CD4-positive, alpha-beta T cell (primary cell): ENCODE measurements around the gene GGTLC2. TPM values are rescaled to one million over a fixed set of nuclear protein-coding genes. Genes with fewer than 3 reads are reported as not detected.

Experiments used
- ATAC-seq: fragments of 200-7000 bp; cut with Tn5 transposase; one replicate; pipeline ENCODE4 v1.10.0; 2022; ENCODE audit warnings: mild to moderate bottlenecking; ENCODE audit not compliant: poor library complexity
- CTCF ChIA-PET: fragments of 350-600 bp; sonication (Branson Sonifier 250); formaldehyde crosslinking; loops from one replicate; lab custom pipeline; 2021; ENCODE audit warnings: antibody characterized with exemption, inconsistent platforms; lab: Charles Lee
- POLR2A ChIA-PET: fragments of 350-600 bp; sonication (Branson Sonifier 250); formaldehyde crosslinking; loops from one replicate; lab custom pipeline; 2021; ENCODE audit warnings: antibody characterized with exemption, inconsistent platforms; lab: Charles Lee
- DNase-seq, 14 experiments: peaks; one replicate each; pipeline ENCODE4 v3.0.0-alpha.2; 2013 to 2020; ENCODE audit warnings: mixed read lengths in 2 of 14
- H3K27ac ChIP-seq, 2 donors: one replicate each; pipeline versions ENCODE4 v1.5.1 to v1.7.0; 2013; ENCODE audit warnings: low read length in 2 of 2, low read depth in 1 of 2, mild to moderate bottlenecking in 1 of 2
- H3K27me3 ChIP-seq, 2 experiments: 1 replicate in 1 of 2; 2 replicates in 1 of 2; pipeline versions ENCODE4 v1.6.1 to v1.7.0; 2013; ENCODE audit warnings: low read length in 2 of 2, control low read depth in 1 of 2, mild to moderate bottlenecking in 1 of 2, moderate library complexity in 1 of 2; ENCODE audit not compliant: insufficient read depth in 2 of 2, control insufficient read depth in 1 of 2
- H3K36me3 ChIP-seq: one replicate; pipeline ENCODE4 v1.6.1; 2013; ENCODE audit warnings: low read length, control low read depth; ENCODE audit not compliant: insufficient read depth
- H3K4me1 ChIP-seq: one replicate; pipeline ENCODE4 v1.6.1; 2013; ENCODE audit warnings: low read length, control low read depth; ENCODE audit not compliant: insufficient read depth
- H3K4me3 ChIP-seq: one replicate; pipeline ENCODE4 v1.5.1; 2013; ENCODE audit warnings: mild to moderate bottlenecking, low read length, moderate library complexity
- H3K9me3 ChIP-seq, 2 experiments: 1 replicate in 1 of 2; 2 replicates in 1 of 2; pipeline versions ENCODE4 v1.6.1 to v1.7.0; 2013; ENCODE audit warnings: low read length in 2 of 2, mild to moderate bottlenecking in 2 of 2, control low read depth in 1 of 2, moderate library complexity in 1 of 2; ENCODE audit not compliant: control insufficient read depth in 1 of 2, insufficient read depth in 1 of 2
- H3K27ac Mint-ChIP-seq: one replicate; pipeline ENCODE4 v1.8.0; 2020; ENCODE audit warnings: mixed read lengths
- H3K27me3 Mint-ChIP-seq: one replicate; pipeline ENCODE4 v1.8.0; 2021; ENCODE audit warnings: mixed read lengths
- H3K36me3 Mint-ChIP-seq: one replicate; pipeline ENCODE4 v1.8.0; 2021; ENCODE audit warnings: low read depth, mixed read lengths
- H3K4me1 Mint-ChIP-seq: one replicate; pipeline ENCODE4 v1.8.0; 2021; ENCODE audit warnings: low read depth, mixed read lengths
- H3K4me3 Mint-ChIP-seq: one replicate; pipeline ENCODE4 v1.8.0; 2020; ENCODE audit warnings: mild to moderate bottlenecking, mixed read lengths
- H3K9me3 Mint-ChIP-seq: one replicate; pipeline ENCODE4 v1.8.0; 2020; ENCODE audit warnings: mixed read lengths
- CTCF ChIP-seq: fragments of 200-600 bp; IDR thresholded peaks from one replicate; pipeline ENCODE4 v1.8.0; 2022; ENCODE audit warnings: antibody characterized with exemption, mild to moderate bottlenecking
- intact Hi-C, 2 experiments: fragments of 100-400 bp; cut with DNase I in 1 of 2; cut with micrococcal nuclease in 1 of 2; formaldehyde crosslinking; loops; one replicate each; pipeline versions ENCODE4 v1.15.1 to v1.9.0; 2023 to 2025; cut with DNase I, micrococcal nuclease
- total RNA-seq, 174 experiments: library from RNA in 2 of 174; stranded (reverse) in 2 of 174; gene quantifications; one replicate each; pipeline ENCODE4 v1.2.3 and lab custom pipeline; 2021 to 2026

Gene GGTLC2
- total RNA-seq, 2 experiments from 2014 or later: not detected

GRCh38 chr22:22691055-22691454, 46.6 kb downstream of the GGTLC2 start:
- ChIA-PET POLR2A (no interaction called here), CTCF (no interaction called here)
- Histone ChIP-seq H3K36me3 (no peaks in the 10 kb centered on the region), H3K9me3 (no peaks in the 10 kb centered on the region), H3K27ac (no peak overlapping the region), H3K27me3 (no peaks in the 10 kb centered on the region), H3K4me1 (no peaks in the 10 kb centered on the region), H3K4me3 (no peak overlapping the region)
- DNase-seq: no peak
- no peak for TF ChIP-seq CTCF
- H3K4me1 Mint-ChIP-seq: no peaks in the 10 kb centered on the region
- intact Hi-C loops: loop anchor here in 1 of 2 experiments (5.0 kb wide), 1 partner anchor 191 kb away; no protein-coding TSS in a partner anchor
- no peaks in the 10 kb centered on the region for H3K9me3 Mint-ChIP-seq
- H3K36me3 Mint-ChIP-seq: no peaks in the 10 kb centered on the region
- no peak overlapping the region for H3K27ac Mint-ChIP-seq
- H3K27me3 Mint-ChIP-seq: no peaks in the 10 kb centered on the region
- H3K4me3 Mint-ChIP-seq: no peak overlapping the region
- no peak for ATAC-seq

GRCh38 chr22:22691716-22692701, 47.6 kb downstream of the GGTLC2 start:
- no peak for ATAC-seq
- Mint-ChIP-seq H3K36me3 (no peaks in the 10 kb centered on the region), H3K4me3 (no peak overlapping the region), H3K9me3 (no peaks in the 10 kb centered on the region), H3K27me3 (no peaks in the 10 kb centered on the region), H3K4me1 (no peaks in the 10 kb centered on the region), H3K27ac (no peak overlapping the region)
- H3K9me3 ChIP-seq: no peaks in the 10 kb centered on the region
- no peak for TF ChIP-seq CTCF
- no peaks in the 10 kb centered on the region for H3K4me1 ChIP-seq
- no peaks in the 10 kb centered on the region for H3K36me3 ChIP-seq
- POLR2A ChIA-PET: no interaction called here
- CTCF ChIA-PET: interaction anchor here (1.8 kb wide), 1 partner anchor 191 kb away, joined by 10 read pairs; no protein-coding TSS in a partner anchor
- no peak overlapping the region for H3K4me3 ChIP-seq
- no peaks in the 10 kb centered on the region for H3K27me3 ChIP-seq
- no peak overlapping the region for H3K27ac ChIP-seq
- intact Hi-C loops: loop anchor here (1.0 to 5.0 kb wide), 3 partner anchors 190 to 265 kb away; no protein-coding TSS in a partner anchor
- no peak for DNase-seq

GRCh38 chr22:22692707-22693530, 48.5 kb downstream of the GGTLC2 start:
- Histone ChIP-seq H3K9me3 (no peaks in the 10 kb centered on the region), H3K27me3 (no peaks in the 10 kb centered on the region), H3K4me1 (no peaks in the 10 kb centered on the region), H3K27ac (no peak overlapping the region), H3K36me3 (no peaks in the 10 kb centered on the region), H3K4me3 (no peak overlapping the region)
- Mint-ChIP-seq H3K27me3 (no peaks in the 10 kb centered on the region), H3K4me3 (no peak overlapping the region), H3K4me1 (no peaks in the 10 kb centered on the region), H3K9me3 (no peaks in the 10 kb centered on the region), H3K36me3 (no peaks in the 10 kb centered on the region), H3K27ac (no peak overlapping the region)
- ChIA-PET CTCF (interaction anchor here (0.7 to 1.8 kb wide), 2 partner anchors 11 to 191 kb away, joined by 3 to 10 read pairs; no protein-coding TSS in a partner anchor), POLR2A (no interaction called here)
- peak; percentile 79 for TF ChIP-seq CTCF
- intact Hi-C loops: loop anchor here (1.0 to 5.0 kb wide), 3 partner anchors 189 to 264 kb away; no protein-coding TSS in a partner anchor
- DNase-seq (peak; percentile 56 to 80 (median 64)), ATAC-seq (peak; percentile 80)
